H7 (cell line): ENCODE data around the gene TTLL9. TPM values are rescaled to one million over a fixed set of nuclear protein-coding genes. Genes with fewer than 3 reads are reported as not detected.

Experiments
- DNase-seq: peaks from one replicate; pipeline ENCODE4 v3.0.0; 2012
- H3K27me3 ChIP-seq: 2 replicates; pipeline ENCODE4 v1.6.0; 2011; ENCODE audit warnings: mild to moderate bottlenecking, low read length; ENCODE audit not compliant: control insufficient read depth, insufficient read depth
- H3K36me3 ChIP-seq: replicated peaks from 2 replicates; pipeline ENCODE4 v1.5.1; 2011; ENCODE audit warnings: low read length; ENCODE audit not compliant: control insufficient read depth, insufficient read depth
- H3K4me3 ChIP-seq: 2 replicates; pipeline ENCODE4 v1.5.1; 2011; ENCODE audit warnings: low read depth, mild to moderate bottlenecking, control low read depth, low read length, moderate library complexity; ENCODE audit not compliant: insufficient read depth
- total RNA-seq: library from RNA; depleted of rRNA; stranded (reverse); fragments of >200 nt; shearing (Covaris generic); gene quantifications from 2 replicates; pipeline ENCODE4 v1.2.3, GENCODE V29; 2014

The TTLL9 gene
- total RNA-seq, 1 experiment from 2014 or later, result 0.14 TPM

GRCh38 chr20:31843881-31844280 is 26.6 kb upstream of the TTLL9 start:
- H3K36me3 ChIP-seq, result no peaks in the 10 kb centered on the region
- DNase-seq, result no peak
- H3K27me3 ChIP-seq, result peaks cover 3% of the 10 kb centered on the region; the same call in 1 of the 2 replicates
- H3K4me3 ChIP-seq, result no peak overlapping the region

- Histone ChIP-seq H3K36me3 (no peaks in the 10 kb centered on the region), H3K4me3 (no peak overlapping the region)
- peak; percentile 59 for DNase-seq
Observed at GRCh38 chr20:31844737-31845299, 25.6 kb upstream of the TTLL9 start.

GRCh38 chr20:31845300-31845863 is 25.1 kb upstream of the TTLL9 start, which contains the start of gene FOXS1:
FOXS1 (minus strand) TSS chr20:31845604; CDS start chr20:31845542, 62 bp downstream.
- peak; percentile 89 for DNase-seq
- Histone ChIP-seq H3K27me3 (peaks cover 17% of the 10 kb centered on the region), H3K4me3 (no peak within 1 kb of the TSS), H3K36me3 (no peaks in the 10 kb centered on the region)

More at GRCh38 chr20:31844737-31845299, 25.6 kb upstream of the TTLL9 start:
- H3K27me3 ChIP-seq, result peaks cover 12% of the 10 kb centered on the region; the same call in 1 of the 2 replicates

- no peak for DNase-seq
- peaks cover 24% of the 10 kb centered on the region for H3K27me3 ChIP-seq
- H3K36me3 ChIP-seq, result no peaks in the 10 kb centered on the region
- no peak overlapping the region for H3K4me3 ChIP-seq
Observed at GRCh38 chr20:31846793-31847138, 23.7 kb upstream of the TTLL9 start.

- Histone ChIP-seq H3K27me3 (peaks cover 24% of the 10 kb centered on the region), H3K4me3 (no peak overlapping the region), H3K36me3 (no peaks in the 10 kb centered on the region)
- DNase-seq, result no peak
Observed at GRCh38 chr20:31848088-31848999, 22.1 kb upstream of the TTLL9 start.

- no peaks in the 10 kb centered on the region for H3K36me3 ChIP-seq
- peaks cover 24% of the 10 kb centered on the region for H3K27me3 ChIP-seq
Observed at GRCh38 chr20:31849306-31849930, 21.0 kb upstream of the TTLL9 start.

GRCh38 chr20:31851240-31851955 is 19.0 kb upstream of the TTLL9 start:
- no peaks in the 10 kb centered on the region for H3K36me3 ChIP-seq
- DNase-seq, result no peak
- H3K27me3 ChIP-seq, result peaks cover 24% of the 10 kb centered on the region
- no peak overlapping the region for H3K4me3 ChIP-seq

More at GRCh38 chr20:31849306-31849930, 21.0 kb upstream of the TTLL9 start:
- H3K4me3 ChIP-seq, result no peak overlapping the region
- DNase-seq, result peak; percentile 77

GRCh38 chr20:31853481-31853880 is 17.0 kb upstream of the TTLL9 start:
- Histone ChIP-seq H3K27me3 (peaks cover 24% of the 10 kb centered on the region), H3K36me3 (no peaks in the 10 kb centered on the region), H3K4me3 (no peak overlapping the region)
- no peak for DNase-seq

GRCh38 chr20:31856516-31856915 is 13.9 kb upstream of the TTLL9 start:
- H3K36me3 ChIP-seq, result no peaks in the 10 kb centered on the region
- no peak overlapping the region for H3K4me3 ChIP-seq
- peaks cover 9% of the 10 kb centered on the region for H3K27me3 ChIP-seq
- no peak for DNase-seq

GRCh38 chr20:31857861-31858759 is 12.3 kb upstream of the TTLL9 start:
- DNase-seq, result no peak
- H3K36me3 ChIP-seq, result no peaks in the 10 kb centered on the region
- peaks cover 7% of the 10 kb centered on the region for H3K27me3 ChIP-seq
- H3K4me3 ChIP-seq, result no peak overlapping the region

GRCh38 chr20:31858760-31859083 is 11.7 kb upstream of the TTLL9 start:
- no peak overlapping the region for H3K4me3 ChIP-seq
- DNase-seq, result no peak
- no peaks in the 10 kb centered on the region for H3K36me3 ChIP-seq
- peaks cover 7% of the 10 kb centered on the region for H3K27me3 ChIP-seq

GRCh38 chr20:31859266-31859997 is 11.0 kb upstream of the TTLL9 start:
- DNase-seq, result no peak
- Histone ChIP-seq H3K4me3 (no peak overlapping the region), H3K27me3 (peaks cover 7% of the 10 kb centered on the region), H3K36me3 (no peaks in the 10 kb centered on the region)

- H3K4me3 ChIP-seq, result no peak overlapping the region
- H3K36me3 ChIP-seq, result no peaks in the 10 kb centered on the region
- no peak for DNase-seq
- H3K27me3 ChIP-seq, result peaks cover 7% of the 10 kb centered on the region
Observed at GRCh38 chr20:31859998-31860380, 10.4 kb upstream of the TTLL9 start.
